22Rv1 (cell line): ENCODE data around the gene TSPAN33.

Source experiments
- CTCF ChIP-seq: fragments of 450-650 bp; IDR thresholded peaks from 2 replicates; pipeline ENCODE4 v1.5.1; 2017; ENCODE audit warnings: mild to moderate bottlenecking
- ZFX ChIP-seq: fragments of 450-650 bp; IDR thresholded peaks from 2 replicates; pipeline ENCODE4 v1.6.1; 2017; ENCODE audit warnings: antibody characterized with exemption, borderline replicate concordance

- TF ChIP-seq CTCF = peak; percentile 99
- TF ChIP-seq ZFX = no peak
Measured at GRCh38 chr7:129163875-129164544, 19.5 kb downstream of the TSPAN33 start.
